Common myeloid progenitor, CD34-positive (primary cell): ENCODE results near the gene STIM1.

Source experiments
- CTCF ChIA-PET: fragments of 350-600 bp; sonication (Branson Sonifier 250); formaldehyde crosslinking; loops from one replicate; lab custom pipeline; 2021; ENCODE audit warnings: antibody characterized with exemption; lab: Charles Lee
- POLR2A ChIA-PET: fragments of 350-600 bp; sonication (Branson Sonifier 250); formaldehyde crosslinking; loops from one replicate; lab custom pipeline; 2021; ENCODE audit warnings: antibody characterized with exemption; lab: Charles Lee
- DNase-seq, 3 donors: peaks; one replicate each; pipeline versions ENCODE4 v3.0.0 to v3.0.0-alpha.2; 2013
- H3K27ac ChIP-seq, 2 experiments: 1 replicate in 1 of 2; 2 replicates in 1 of 2; pipeline ENCODE4 v1.7.0; 2013; ENCODE audit warnings: inconsistent platforms in 2 of 2, low read length in 2 of 2, mild to moderate bottlenecking in 2 of 2, low read depth in 1 of 2, moderate library complexity in 1 of 2; ENCODE audit not compliant: severe bottlenecking in 2 of 2, insufficient read depth in 1 of 2, poor library complexity in 1 of 2
- H3K27me3 ChIP-seq, 5 experiments: replicated peaks in 2 of 5; 1 replicate in 3 of 5; 2 replicates in 2 of 5; pipeline versions ENCODE4 v1.6.1 to v1.7.0; 2013; ENCODE audit warnings: low read length in 4 of 5, mild to moderate bottlenecking in 2 of 5, moderate library complexity in 2 of 5, inconsistent platforms in 1 of 5; ENCODE audit not compliant: insufficient read depth in 5 of 5, control insufficient read depth in 4 of 5
- H3K36me3 ChIP-seq, 4 experiments: 1 replicate in 2 of 4; 2 replicates in 2 of 4; pipeline versions ENCODE4 v1.6.1 to v1.7.0; 2013; ENCODE audit warnings: low read length in 3 of 4, control low read depth in 1 of 4, mild to moderate bottlenecking in 1 of 4; ENCODE audit not compliant: control insufficient read depth in 4 of 4, insufficient read depth in 4 of 4
- H3K4me1 ChIP-seq, 4 experiments: 1 replicate in 3 of 4; 2 replicates in 1 of 4; pipeline versions ENCODE4 v1.6.1 to v1.7.1; 2013; ENCODE audit warnings: low read length in 3 of 4, mild to moderate bottlenecking in 3 of 4, control low read depth in 1 of 4, inconsistent platforms in 1 of 4, moderate library complexity in 1 of 4; ENCODE audit not compliant: control insufficient read depth in 4 of 4, insufficient read depth in 4 of 4; ENCODE audit errors: control extremely low read depth in 1 of 4
- H3K4me3 ChIP-seq, 7 experiments: 1 replicate in 4 of 7; 2 replicates in 3 of 7; pipeline versions ENCODE4 v1.5.1 to v1.7.0; 2013; ENCODE audit warnings: mild to moderate bottlenecking in 7 of 7, low read length in 6 of 7, moderate library complexity in 6 of 7, inconsistent platforms in 2 of 7, low read depth in 2 of 7, control low read depth in 1 of 7; ENCODE audit not compliant: insufficient read depth in 4 of 7, control insufficient read depth in 1 of 7; ENCODE audit errors: extremely low read depth in 1 of 7
- H3K9me3 ChIP-seq, 5 experiments: 1 replicate in 4 of 5; 2 replicates in 1 of 5; pipeline versions ENCODE4 v1.6.1 to v1.7.1; 2013; ENCODE audit warnings: low read length in 4 of 5, mild to moderate bottlenecking in 2 of 5, inconsistent platforms in 1 of 5, low read depth in 1 of 5, moderate library complexity in 1 of 5; ENCODE audit not compliant: control insufficient read depth in 4 of 5, insufficient read depth in 2 of 5; ENCODE audit errors: control extremely low read depth in 1 of 5
- WGBS: methylation state at CpG from one replicate; pipeline ENCODE4 v1.1.5; 2013; ENCODE audit not compliant: insufficient coverage; 5-methylcytosine and 5-hydroxymethylcytosine counted together

The STIM1 gene

GRCh38 chr11:3840004-3840869 is 15.2 kb upstream of the STIM1 start:
- H3K27me3 ChIP-seq: no peaks in the 10 kb centered on the region
- peak overlapping the region; percentile 81 to 94 (median 89) for H3K4me3 ChIP-seq
- 0% methylated on average over 37 of the region's 46 CpGs for WGBS
- H3K4me1 ChIP-seq: peaks cover 28 to 56% (median 55%) of the 10 kb centered on the region in 4 experiments
- H3K36me3 ChIP-seq: peaks cover 0 to 8% (median 0%) of the 10 kb centered on the region in 4 experiments
- ChIA-PET CTCF (interaction anchor here (0.6 to 24.5 kb wide), 12 partner anchors 3 to 231 kb away, joined by 3 to 423 read pairs (median 4); partner anchors contain the start of genes PGAP2, RHOG and STIM1), POLR2A (interaction anchor here (0.5 to 4.2 kb wide), 6 partner anchors 10 to 227 kb away, joined by 3 to 24 read pairs (median 7); partner anchors contain the start of genes NUP98 and STIM1)
- peak overlapping the region; percentile 88 to 92 for H3K27ac ChIP-seq
- no peaks in the 10 kb centered on the region for H3K9me3 ChIP-seq
- peak in 2 of 3 donors; percentile 54 to 63 for DNase-seq

- no peaks in the 10 kb centered on the region for H3K27me3 ChIP-seq
- ChIA-PET CTCF (interaction anchor here (0.6 to 24.5 kb wide), 25 partner anchors 4 to 241 kb away, joined by 3 to 423 read pairs (median 3); partner anchors contain the start of genes PGAP2, RHOG and STIM1), POLR2A (interaction anchor here (0.8 to 4.2 kb wide), 8 partner anchors 9 to 226 kb away, joined by 3 to 24 read pairs (median 4); partner anchors contain the start of genes NUP98 and STIM1)
- peak within 1 kb of the TSS; percentile 81 to 94 (median 89) for H3K4me3 ChIP-seq
- DNase-seq: peak in 1 of 3 donors; percentile 59
- WGBS: 0% methylated on average over 9 of the region's 42 CpGs
- peaks cover 20 to 49% (median 49%) of the 10 kb centered on the region in 4 experiments for H3K4me1 ChIP-seq
- H3K36me3 ChIP-seq: peaks cover 0 to 4% (median 0%) of the 10 kb centered on the region in 4 experiments
- no peaks in the 10 kb centered on the region for H3K9me3 ChIP-seq
- H3K27ac ChIP-seq: peak within 1 kb of the TSS; percentile 88 to 92
Observed at GRCh38 chr11:3840870-3841425, 14.5 kb upstream of the STIM1 start, which contains the start of gene RHOG. Gene RHOG, minus strand, starts transcription at chr11:3840959. Its CDS starts 12,821 bp downstream, at chr11:3828138.

DNA sequence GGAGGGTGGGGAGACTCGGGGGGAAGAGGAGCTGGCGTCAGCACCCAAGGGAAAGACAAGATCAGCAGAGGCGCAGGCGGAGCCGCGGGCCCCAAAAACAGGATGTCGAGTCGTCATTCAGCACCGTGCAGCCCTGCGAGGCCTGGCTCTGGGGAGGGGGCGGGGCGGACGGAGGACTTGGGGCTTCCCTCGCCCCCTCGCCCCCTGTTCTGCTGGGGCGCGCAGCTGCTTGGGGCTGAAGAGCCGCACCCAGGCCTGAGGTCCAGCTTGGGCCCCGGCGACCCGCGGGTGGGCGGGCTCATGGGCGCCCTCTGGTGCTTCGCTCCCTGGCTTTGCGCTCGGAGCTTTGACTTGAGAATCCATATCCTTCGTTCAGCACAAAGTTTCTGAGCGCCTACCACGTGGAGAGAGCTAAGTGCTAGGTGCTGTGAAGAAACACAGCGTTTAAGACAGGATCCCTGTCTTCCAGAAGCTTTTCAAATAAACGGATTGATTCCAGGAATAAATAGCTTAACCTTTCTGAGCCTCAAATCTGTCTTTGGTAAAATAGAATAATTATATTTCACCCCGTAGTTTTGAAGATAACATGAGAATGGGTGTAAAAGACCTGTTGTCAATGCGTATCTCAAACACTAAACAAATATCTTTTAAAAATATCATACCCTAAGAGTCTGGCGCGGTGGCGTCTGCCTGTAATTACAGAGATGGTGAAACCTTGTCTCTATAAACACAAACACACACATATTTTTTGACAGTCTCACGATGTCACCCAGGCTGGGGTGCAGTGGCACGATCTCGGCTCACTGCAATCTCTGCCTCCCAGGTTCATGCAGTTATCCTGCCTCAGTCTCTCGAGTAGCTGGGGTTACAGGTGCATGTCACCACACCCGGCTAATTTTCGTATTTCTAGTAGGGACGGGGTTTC is 13.8 kb upstream of the STIM1 start:
- H3K27me3 ChIP-seq: no peaks in the 10 kb centered on the region
- ChIA-PET CTCF (interaction anchor here (0.6 to 24.5 kb wide), 26 partner anchors 4 to 240 kb away, joined by 3 to 423 read pairs (median 4); partner anchors contain the start of genes PGAP2, RHOG and STIM1), POLR2A (interaction anchor here (0.7 to 4.2 kb wide), 8 partner anchors 8 to 226 kb away, joined by 3 to 24 read pairs (median 4); partner anchors contain the start of genes NUP98 and STIM1)
- no peaks in the 10 kb centered on the region for H3K9me3 ChIP-seq
- H3K36me3 ChIP-seq: peaks cover 0 to 4% (median 0%) of the 10 kb centered on the region in 4 experiments
- peak; percentile 95 to 99 (median 98) for DNase-seq
- WGBS: 19% methylated on average over 36 of the region's 44 CpGs
- peak overlapping the region in 6 of 7 experiments; percentile 40 to 89 (median 57) for H3K4me3 ChIP-seq
- peak overlapping the region; percentile 88 to 92 for H3K27ac ChIP-seq
- H3K4me1 ChIP-seq: peaks cover 20 to 44% (median 42%) of the 10 kb centered on the region in 4 experiments

DNA sequence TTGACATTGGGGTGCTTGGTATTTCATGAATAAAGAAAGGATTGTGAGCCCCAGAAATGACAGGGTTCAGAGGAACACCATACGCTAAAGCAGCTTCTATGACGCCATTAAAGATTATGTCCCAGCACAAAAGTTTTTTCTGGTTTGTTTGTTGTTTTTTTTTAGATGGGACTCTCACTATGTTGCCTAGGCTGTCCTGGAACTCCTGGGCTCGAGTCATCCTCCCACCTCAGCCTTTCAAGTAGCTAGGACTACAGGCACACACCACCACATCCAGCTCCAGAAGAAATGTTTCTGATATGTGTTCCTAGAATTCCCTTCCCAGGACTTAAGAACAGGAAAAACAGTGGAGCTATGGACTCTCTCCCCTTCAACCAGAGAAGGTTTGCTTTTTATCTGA is 12.1 kb upstream of the STIM1 start:
- CTCF ChIA-PET: interaction anchor here (0.6 to 24.5 kb wide), 8 partner anchors 6 to 227 kb away, joined by 3 to 423 read pairs (median 138); partner anchors contain the start of genes RHOG and STIM1
- peaks cover 7 to 28% (median 26%) of the 10 kb centered on the region in 4 experiments for H3K4me1 ChIP-seq
- no peak for DNase-seq
- POLR2A ChIA-PET: no interaction called here
- no peak overlapping the region for H3K27ac ChIP-seq
- peaks cover 0 to 4% (median 0%) of the 10 kb centered on the region in 4 experiments for H3K36me3 ChIP-seq
- no peaks in the 10 kb centered on the region for H3K9me3 ChIP-seq
- no peak overlapping the region for H3K4me3 ChIP-seq
- no peaks in the 10 kb centered on the region for H3K27me3 ChIP-seq
- WGBS: 100% methylated on average over 2 of the region's 3 CpGs

GRCh38 chr11:3845246-3845645 is 10.2 kb upstream of the STIM1 start:
- CTCF ChIA-PET: interaction anchor here (0.9 to 24.5 kb wide), 9 partner anchors 5 to 226 kb away, joined by 3 to 423 read pairs (median 112); partner anchors contain the start of genes RHOG and STIM1
- no peaks in the 10 kb centered on the region for H3K27me3 ChIP-seq
- no peaks in the 10 kb centered on the region for H3K9me3 ChIP-seq
- no peak overlapping the region for H3K4me3 ChIP-seq
- H3K36me3 ChIP-seq: no peaks in the 10 kb centered on the region
- POLR2A ChIA-PET: no interaction called here
- H3K27ac ChIP-seq: no peak overlapping the region
- WGBS: 83% methylated on average over 1 of the region's 1 CpG
- DNase-seq: no peak
- H3K4me1 ChIP-seq: peaks cover 3 to 12% (median 7%) of the 10 kb centered on the region in 4 experiments

DNA sequence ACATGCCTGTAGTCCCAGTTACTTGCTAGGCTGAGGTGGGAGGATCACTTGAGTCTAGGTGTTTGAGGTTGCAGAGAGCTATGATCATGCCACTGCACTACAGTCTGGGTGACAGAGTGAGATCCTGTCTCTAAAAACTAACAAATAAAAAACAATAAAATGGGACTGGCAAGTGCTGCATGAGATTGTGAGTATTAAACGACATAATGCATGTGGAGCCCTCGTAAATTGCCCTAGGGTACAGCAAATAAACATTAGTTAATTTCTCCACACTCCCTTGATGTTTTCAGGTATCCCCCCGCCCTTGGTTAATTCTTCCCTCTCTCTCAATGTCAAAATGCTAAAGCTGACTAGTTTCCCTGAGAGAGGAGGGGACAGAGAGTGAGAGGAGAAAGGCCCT is 9.8 kb upstream of the STIM1 start:
- Histone ChIP-seq H3K36me3 (no peaks in the 10 kb centered on the region), H3K9me3 (no peaks in the 10 kb centered on the region), H3K4me1 (peaks cover 3 to 12% (median 7%) of the 10 kb centered on the region in 4 experiments), H3K27ac (no peak overlapping the region), H3K4me3 (no peak overlapping the region), H3K27me3 (no peaks in the 10 kb centered on the region)
- WGBS: no CpG with 5 or more reads among the region's 3 CpGs
- ChIA-PET POLR2A (no interaction called here), CTCF (interaction anchor here (0.9 to 24.5 kb wide), 8 partner anchors 4 to 225 kb away, joined by 3 to 423 read pairs (median 189); partner anchors contain the start of genes RHOG and STIM1)
- DNase-seq: no peak
